Activated T-helper 2 cell treated with anti-CD3 and anti-CD28 coated beads, Interferon-gamma antibody, Interleukin-2, Interleukin-4, amounts not matched to agents 10 μg/mL and 5 μg/mL and 100 μg/mL, durations not matched to agents 14 hours and 24 hours and 36 hours (primary cell): ENCODE results near the gene DCHS1. TPM values are rescaled to one million over a fixed set of nuclear protein-coding genes. Genes with fewer than 3 reads are reported as not detected.

Experiments used
- DNase-seq: peaks from one replicate; pipeline ENCODE4 v3.0.0; 2021; ENCODE audit warnings: low spot score
- H3K27ac Mint-ChIP-seq: one replicate; pipeline ENCODE4 v1.8.0; 2021; ENCODE audit warnings: mixed read lengths
- H3K27me3 Mint-ChIP-seq: one replicate; pipeline ENCODE4 v1.8.0; 2021; ENCODE audit warnings: low read depth, mixed read lengths
- H3K36me3 Mint-ChIP-seq: one replicate; pipeline ENCODE4 v1.8.0; 2021; ENCODE audit warnings: low read depth, mixed read lengths
- H3K4me1 Mint-ChIP-seq: one replicate; pipeline ENCODE4 v1.8.0; 2021; ENCODE audit warnings: low read depth, mixed read lengths
- H3K4me3 Mint-ChIP-seq: one replicate; pipeline ENCODE4 v1.8.0; 2021; ENCODE audit warnings: low read depth, mild to moderate bottlenecking, moderate library complexity, mixed read lengths
- H3K9me3 Mint-ChIP-seq: one replicate; pipeline ENCODE4 v1.8.0; 2021; ENCODE audit warnings: mixed read lengths
- intact Hi-C: fragments of 100-400 bp; cut with micrococcal nuclease; formaldehyde crosslinking; loops from one replicate; pipeline ENCODE4 v1.15.1; 2023
- total RNA-seq: library from RNA; stranded (reverse); gene quantifications from 2 replicates; pipeline ENCODE4 v1.2.3, GENCODE V29; 2022

The DCHS1 gene
- total RNA-seq, 1 donor from 2014 or later = 0.57 TPM

GRCh38 chr11:6652182-6652581, 3.4 kb downstream of the DCHS1 start:
- H3K9me3 Mint-ChIP-seq = no peaks in the 10 kb centered on the region
- peaks cover 3% of the 10 kb centered on the region for H3K36me3 Mint-ChIP-seq
- DNase-seq = no peak
- H3K4me1 Mint-ChIP-seq = peaks cover 3% of the 10 kb centered on the region
- intact Hi-C loops = loop anchor here (2.0 kb wide), 1 partner anchor 15 kb away; no protein-coding TSS in a partner anchor
- no peak overlapping the region for H3K27ac Mint-ChIP-seq
- peaks cover 13% of the 10 kb centered on the region for H3K27me3 Mint-ChIP-seq
- H3K4me3 Mint-ChIP-seq = no peak overlapping the region

DNA sequence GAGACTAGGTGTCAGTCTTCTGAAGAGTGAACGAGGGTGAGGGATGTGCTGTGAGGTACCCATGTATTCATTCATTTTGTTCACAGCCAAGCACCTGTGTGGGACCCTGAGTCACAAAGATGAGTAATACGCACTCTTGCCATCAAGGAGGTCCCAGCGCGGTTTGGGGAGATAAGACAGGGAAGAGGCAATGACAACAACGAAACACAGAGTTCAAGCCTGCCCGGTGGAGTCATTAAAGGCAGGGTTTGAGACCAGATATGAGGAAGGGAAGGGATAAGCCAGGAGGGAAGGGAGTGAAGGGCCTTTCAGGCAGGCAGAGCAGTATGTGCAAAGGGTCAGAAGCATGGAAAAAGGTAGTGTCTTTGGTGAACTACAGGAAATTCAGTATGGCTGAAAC, 4.6 kb downstream of the DCHS1 start:
- Mint-ChIP-seq H3K4me1 (peaks cover 1% of the 10 kb centered on the region), H3K27ac (no peak overlapping the region), H3K36me3 (no peaks in the 10 kb centered on the region), H3K9me3 (no peaks in the 10 kb centered on the region), H3K27me3 (peaks cover 1% of the 10 kb centered on the region), H3K4me3 (no peak overlapping the region)
- intact Hi-C loops = no loop called here
- no peak for DNase-seq

DNA sequence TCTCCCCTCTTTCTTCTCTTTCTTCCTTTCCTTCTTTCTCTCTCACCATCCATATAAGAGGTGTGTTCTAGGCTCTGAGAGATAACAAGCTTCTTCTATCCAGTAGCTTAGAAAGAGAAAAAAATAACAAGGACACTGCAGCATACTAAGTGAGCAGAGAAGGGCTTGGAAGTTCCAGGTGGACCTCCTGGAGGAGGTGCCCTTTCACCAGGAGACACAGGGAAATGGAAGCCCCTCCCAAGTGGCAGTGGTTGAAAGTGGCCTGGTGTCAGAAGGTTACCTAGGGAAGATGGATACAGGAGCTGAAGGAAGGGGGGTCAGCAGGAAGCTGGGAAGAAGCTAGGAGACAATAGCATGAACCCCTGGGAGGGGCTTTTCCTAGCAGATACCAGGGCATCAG, 5.5 kb downstream of the DCHS1 start:
- no peaks in the 10 kb centered on the region for H3K9me3 Mint-ChIP-seq
- intact Hi-C loops = no loop called here
- no peaks in the 10 kb centered on the region for H3K36me3 Mint-ChIP-seq
- no peak overlapping the region for H3K4me3 Mint-ChIP-seq
- no peak overlapping the region for H3K27ac Mint-ChIP-seq
- no peaks in the 10 kb centered on the region for H3K27me3 Mint-ChIP-seq
- H3K4me1 Mint-ChIP-seq = peaks cover 3% of the 10 kb centered on the region
- DNase-seq = no peak

DNA sequence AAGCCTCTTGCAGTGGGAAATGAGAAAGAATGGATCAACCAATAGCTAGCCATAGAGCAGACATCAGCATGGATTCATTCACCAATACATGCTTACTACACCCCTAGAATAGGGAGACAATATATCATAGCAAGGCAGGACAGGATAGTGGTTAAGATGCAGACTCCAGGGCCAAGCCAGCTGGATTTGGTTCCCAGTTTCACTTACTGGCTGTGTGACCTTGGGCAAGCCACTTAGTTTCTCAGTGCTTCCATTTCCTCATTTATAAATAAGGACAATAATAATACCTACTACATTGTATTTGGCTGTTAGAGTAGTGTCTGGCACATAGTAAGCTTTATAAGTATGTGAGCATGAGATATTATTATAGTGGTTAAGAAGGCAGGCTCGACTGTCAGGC, 7.1 kb downstream of the DCHS1 start:
- Mint-ChIP-seq H3K36me3 (no peaks in the 10 kb centered on the region), H3K9me3 (no peaks in the 10 kb centered on the region), H3K4me1 (peaks cover 3% of the 10 kb centered on the region), H3K4me3 (no peak overlapping the region), H3K27ac (no peak overlapping the region), H3K27me3 (no peaks in the 10 kb centered on the region)
- intact Hi-C loops = no loop called here
- no peak for DNase-seq

- no peak for DNase-seq
- no peaks in the 10 kb centered on the region for H3K36me3 Mint-ChIP-seq
- H3K9me3 Mint-ChIP-seq = no peaks in the 10 kb centered on the region
- H3K27me3 Mint-ChIP-seq = no peaks in the 10 kb centered on the region
- intact Hi-C loops = no loop called here
- no peak overlapping the region for H3K4me3 Mint-ChIP-seq
- H3K27ac Mint-ChIP-seq = no peak overlapping the region
- peaks cover 3% of the 10 kb centered on the region for H3K4me1 Mint-ChIP-seq
Observed at GRCh38 chr11:6647836-6648235, 7.8 kb downstream of the DCHS1 start.

GRCh38 chr11:6646918-6647679, 8.5 kb downstream of the DCHS1 start:
- intact Hi-C loops = no loop called here

GRCh38 chr11:6646576-6646917, 9.1 kb downstream of the DCHS1 start:
- DNase-seq = no peak
- H3K27ac Mint-ChIP-seq = no peak overlapping the region
- intact Hi-C loops = no loop called here

More at GRCh38 chr11:6646918-6647679, 8.5 kb downstream of the DCHS1 start:
- H3K27ac Mint-ChIP-seq = no peak overlapping the region
- DNase-seq = no peak
- peaks cover 3% of the 10 kb centered on the region for H3K4me1 Mint-ChIP-seq
- no peaks in the 10 kb centered on the region for H3K9me3 Mint-ChIP-seq
- H3K27me3 Mint-ChIP-seq = no peaks in the 10 kb centered on the region
- no peak overlapping the region for H3K4me3 Mint-ChIP-seq
- no peaks in the 10 kb centered on the region for H3K36me3 Mint-ChIP-seq

DNA sequence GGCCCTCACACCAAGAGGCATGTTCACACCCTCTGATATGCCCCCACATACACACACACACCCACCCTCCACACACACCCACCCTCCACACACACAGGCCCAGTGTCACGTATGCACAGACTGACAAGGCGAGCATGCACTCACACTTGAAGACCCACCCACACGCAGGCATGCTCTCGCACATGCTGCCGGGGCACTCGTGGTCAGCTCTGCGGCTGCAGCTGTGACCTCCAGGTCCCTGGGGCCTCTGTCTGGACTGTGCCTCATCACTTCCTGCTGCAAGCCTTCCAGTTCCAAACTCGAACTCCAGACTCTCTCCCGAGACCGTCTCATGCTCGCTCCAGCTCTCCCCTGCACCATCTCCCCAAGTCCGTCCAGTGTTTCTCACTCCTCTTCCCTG, 9.5 kb downstream of the DCHS1 start:
- H3K4me1 Mint-ChIP-seq = peaks cover 3% of the 10 kb centered on the region
- no peaks in the 10 kb centered on the region for H3K9me3 Mint-ChIP-seq
- no peaks in the 10 kb centered on the region for H3K27me3 Mint-ChIP-seq
- H3K27ac Mint-ChIP-seq = no peak overlapping the region
- no peak overlapping the region for H3K4me3 Mint-ChIP-seq
- intact Hi-C loops = no loop called here
- no peaks in the 10 kb centered on the region for H3K36me3 Mint-ChIP-seq
- no peak for DNase-seq

More at GRCh38 chr11:6646576-6646917, 9.1 kb downstream of the DCHS1 start:
- H3K4me3 Mint-ChIP-seq = no peak overlapping the region
- H3K4me1 Mint-ChIP-seq = peaks cover 3% of the 10 kb centered on the region
- H3K9me3 Mint-ChIP-seq = no peaks in the 10 kb centered on the region
- no peaks in the 10 kb centered on the region for H3K36me3 Mint-ChIP-seq
- no peaks in the 10 kb centered on the region for H3K27me3 Mint-ChIP-seq

DNA sequence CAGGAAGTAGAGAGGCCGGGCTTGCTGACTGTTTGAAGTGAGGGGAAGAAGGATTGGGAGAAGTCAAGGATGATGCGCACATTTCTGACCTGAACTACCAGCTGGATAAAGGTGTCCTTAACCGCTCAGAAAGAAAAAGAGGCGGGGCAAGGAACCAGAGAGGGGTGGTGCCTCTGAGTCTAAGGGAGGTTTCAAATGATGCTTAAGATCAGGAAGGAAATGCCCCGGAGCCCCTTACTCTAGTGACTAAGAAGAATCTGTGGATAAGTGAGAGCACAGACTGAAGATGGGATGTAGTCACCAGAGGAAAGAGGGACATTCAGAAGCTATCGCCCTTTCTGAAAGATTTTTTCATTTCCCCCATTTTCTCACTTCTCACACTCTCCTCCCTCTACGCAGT, 12.7 kb downstream of the DCHS1 start:
- Mint-ChIP-seq H3K4me3 (no peak overlapping the region), H3K4me1 (peaks cover 10% of the 10 kb centered on the region), H3K9me3 (no peaks in the 10 kb centered on the region), H3K27me3 (no peaks in the 10 kb centered on the region), H3K27ac (no peak overlapping the region), H3K36me3 (no peaks in the 10 kb centered on the region)
- DNase-seq = no peak
- intact Hi-C loops = no loop called here

- intact Hi-C loops = no loop called here
- H3K4me3 Mint-ChIP-seq = no peak overlapping the region
- no peaks in the 10 kb centered on the region for H3K36me3 Mint-ChIP-seq
- DNase-seq = no peak
- H3K27me3 Mint-ChIP-seq = no peaks in the 10 kb centered on the region
- H3K4me1 Mint-ChIP-seq = peaks cover 10% of the 10 kb centered on the region
- H3K9me3 Mint-ChIP-seq = no peaks in the 10 kb centered on the region
- H3K27ac Mint-ChIP-seq = no peak overlapping the region
Observed at GRCh38 chr11:6640985-6641701, 14.5 kb downstream of the DCHS1 start.

DNA sequence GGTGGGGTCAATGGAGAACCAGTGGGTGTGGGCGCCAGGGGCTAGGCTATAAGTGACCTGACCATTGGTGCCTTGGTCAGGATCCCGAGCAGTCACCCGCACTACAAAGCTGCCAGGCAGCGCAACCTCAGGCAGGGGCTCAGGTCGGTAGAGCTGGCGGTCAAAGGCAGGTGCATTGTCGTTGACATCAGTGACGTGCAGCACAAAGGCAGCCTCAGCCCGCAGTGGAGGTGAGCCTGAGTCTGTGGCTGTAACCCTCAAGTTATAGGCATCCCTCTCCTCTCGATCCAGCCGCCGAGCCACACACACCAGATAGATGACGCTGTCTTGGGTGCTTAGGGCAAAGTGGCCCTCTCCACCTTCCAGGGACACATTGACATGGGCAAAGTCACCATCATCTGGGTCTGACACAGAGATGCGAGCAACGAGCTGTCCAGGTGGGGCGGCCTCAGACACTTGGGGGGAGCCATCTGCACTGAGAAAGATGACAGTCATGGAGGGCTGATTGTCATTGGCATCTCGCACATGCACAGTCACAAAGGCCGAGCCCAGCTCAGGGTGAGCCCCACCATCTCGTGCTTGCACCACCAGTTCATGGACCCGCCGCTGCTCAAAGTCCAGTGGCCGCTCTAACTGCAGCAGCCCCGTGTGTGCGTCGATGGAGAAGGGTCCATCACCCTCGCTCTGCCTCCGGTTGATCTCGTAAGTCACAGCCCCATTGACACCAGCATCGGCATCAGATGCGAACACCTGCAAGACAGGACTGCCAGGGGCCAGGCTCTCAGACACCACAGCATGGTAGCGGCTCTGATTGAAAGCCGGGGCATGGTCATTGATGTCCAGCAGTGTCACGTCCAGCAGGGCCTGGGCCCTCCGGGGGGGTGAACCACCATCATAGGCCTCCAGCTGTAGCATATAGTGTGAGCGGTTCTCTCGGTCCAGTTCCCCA, 15.3 kb downstream of the DCHS1 start:
- Mint-ChIP-seq H3K4me1 (peaks cover 7% of the 10 kb centered on the region), H3K36me3 (no peaks in the 10 kb centered on the region), H3K4me3 (no peak overlapping the region), H3K27ac (no peak overlapping the region), H3K9me3 (no peaks in the 10 kb centered on the region), H3K27me3 (no peaks in the 10 kb centered on the region)
- DNase-seq = no peak
- intact Hi-C loops = no loop called here

DNA sequence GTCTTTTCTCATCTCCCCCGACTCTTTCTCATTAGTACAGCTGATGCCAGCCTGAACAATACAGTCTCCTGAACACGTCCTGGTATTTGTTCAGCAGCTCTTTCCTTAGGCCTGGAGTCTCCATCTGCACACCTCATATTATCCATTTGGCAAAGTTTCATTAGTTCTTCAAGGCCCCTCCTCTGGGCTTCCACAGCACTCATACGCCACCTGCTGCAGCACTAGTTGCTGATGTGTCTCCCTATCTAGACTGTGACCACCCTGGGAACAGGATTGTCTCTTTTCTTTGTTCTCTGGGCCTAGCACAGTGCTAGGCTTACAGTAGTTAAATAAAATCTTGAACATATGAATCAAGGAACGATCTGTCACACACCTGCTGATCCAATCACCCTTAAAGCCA, 17.2 kb downstream of the DCHS1 start:
- H3K4me1 Mint-ChIP-seq = peaks cover 7% of the 10 kb centered on the region
- no peaks in the 10 kb centered on the region for H3K27me3 Mint-ChIP-seq
- intact Hi-C loops = no loop called here
- H3K4me3 Mint-ChIP-seq = no peak overlapping the region
- no peak for DNase-seq
- no peaks in the 10 kb centered on the region for H3K9me3 Mint-ChIP-seq
- H3K27ac Mint-ChIP-seq = no peak overlapping the region
- H3K36me3 Mint-ChIP-seq = no peaks in the 10 kb centered on the region
